ENCODE results near the gene GPR87.

The GPR87 gene

GRCh38 chr3:151316267-151316991 lies at the start of gene GPR87:
TSS of gene GPR87 (minus strand) at chr3:151316820. CDS start at chr3:151300100, 16,720 bp downstream.
- DNase-seq: no peak

- no peak for DNase-seq
These were observed 46.1 kb upstream of the GPR87 start for GRCh38 chr3:151362751-151363174.

DNA sequence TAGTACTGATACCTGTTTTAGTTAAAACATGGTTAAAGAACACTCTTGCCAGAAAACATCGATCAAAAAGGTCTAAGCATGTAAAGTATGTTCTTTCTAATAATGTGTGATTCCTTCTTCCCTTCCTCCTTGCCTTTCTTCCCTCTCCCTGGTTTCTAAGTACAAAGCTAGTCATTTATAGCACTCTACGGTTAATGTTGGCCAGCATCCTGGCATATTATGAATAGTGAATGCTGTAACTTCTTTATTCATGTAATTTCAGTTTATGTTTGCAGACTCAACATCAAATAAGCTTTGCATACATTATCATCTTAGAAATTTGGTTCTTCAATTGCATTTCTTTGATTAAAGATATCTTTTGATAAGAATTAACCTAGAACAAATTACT lies 40.8 kb upstream of the GPR87 start:
- no peak for DNase-seq

GRCh38 chr3:151356794-151357462 lies 40.3 kb upstream of the GPR87 start:
- no peak for DNase-seq

- no peak for DNase-seq
These were observed 35.0 kb upstream of the GPR87 start for GRCh38 chr3:151351648-151352047.

GRCh38 chr3:151351219-151351618 lies 34.6 kb upstream of the GPR87 start:
- no peak for DNase-seq

GRCh38 chr3:151350656-151351055 lies 34.0 kb upstream of the GPR87 start:
- no peak for DNase-seq

DNA sequence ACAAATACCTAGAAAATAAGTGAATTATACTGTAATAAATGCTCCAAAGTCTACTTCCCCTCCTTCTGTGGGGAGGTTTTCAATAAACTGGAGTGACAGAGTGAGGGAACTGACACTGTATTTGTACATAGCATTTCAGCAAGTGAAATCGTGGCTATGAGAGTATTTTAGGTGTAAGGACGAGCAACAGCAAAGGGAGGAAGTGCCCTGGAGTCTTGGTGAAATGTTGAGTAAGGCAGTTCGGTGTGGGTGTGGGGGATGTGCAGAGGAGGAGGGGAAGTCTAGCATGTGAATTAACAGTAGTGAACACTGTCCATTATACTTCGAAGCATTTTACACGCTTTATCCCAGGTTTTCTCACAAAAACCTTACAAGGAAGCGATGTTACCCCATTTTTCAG lies 30.8 kb upstream of the GPR87 start:
- no peak for DNase-seq

- no peak for DNase-seq
These were observed 29.7 kb upstream of the GPR87 start for GRCh38 chr3:151346292-151346691.

GRCh38 chr3:151345859-151346258 lies 29.2 kb upstream of the GPR87 start:
- DNase-seq: no peak

DNA sequence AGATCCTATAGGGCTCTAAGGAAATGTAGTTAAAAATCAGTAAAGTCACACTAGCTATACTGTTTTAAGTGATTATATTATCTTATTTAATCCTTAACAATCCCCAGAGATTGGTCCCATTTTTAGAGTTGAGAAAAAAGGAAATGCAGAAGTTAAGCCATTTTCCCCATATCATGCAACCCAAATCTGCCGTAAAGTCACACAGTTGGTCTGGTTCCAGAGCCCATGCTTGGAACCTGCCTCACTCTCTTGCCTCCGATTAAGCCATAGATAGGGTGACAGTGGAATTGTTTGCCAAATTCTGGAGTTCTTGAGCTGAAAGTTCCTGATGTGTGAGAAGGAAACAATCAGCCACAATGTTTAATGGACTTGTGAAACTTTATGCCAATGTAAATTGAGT lies 15.1 kb upstream of the GPR87 start:
- no peak for DNase-seq

DNA sequence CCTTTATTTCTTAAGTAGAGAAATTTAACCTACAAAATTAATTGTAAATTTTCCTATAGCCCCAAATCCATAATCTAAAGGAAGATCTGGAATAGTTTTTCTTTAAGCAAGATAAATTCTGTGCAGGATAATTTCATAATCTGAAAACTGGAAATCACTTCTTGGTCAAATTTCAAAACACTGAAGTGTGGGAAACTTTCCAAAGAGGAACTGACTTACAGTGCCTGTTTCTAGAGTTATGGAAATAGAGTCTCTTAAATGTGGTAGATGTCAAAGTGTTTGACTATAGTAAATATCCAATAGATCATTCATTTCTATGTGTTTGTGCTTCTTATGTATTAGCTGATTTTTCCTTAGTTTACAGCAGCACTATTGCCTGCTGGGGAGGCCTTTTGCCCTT lies 14.3 kb upstream of the GPR87 start:
- no peak for DNase-seq

- no peak for DNase-seq
These were observed 13.8 kb upstream of the GPR87 start for GRCh38 chr3:151330379-151330778.

- no peak for DNase-seq
These were observed 12.7 kb upstream of the GPR87 start, which contains the start of gene P2RY13 for GRCh38 chr3:151329363-151329762. TSS of gene P2RY13 (minus strand) at chr3:151329549. CDS start at chr3:151329528, 21 bp downstream.

DNA sequence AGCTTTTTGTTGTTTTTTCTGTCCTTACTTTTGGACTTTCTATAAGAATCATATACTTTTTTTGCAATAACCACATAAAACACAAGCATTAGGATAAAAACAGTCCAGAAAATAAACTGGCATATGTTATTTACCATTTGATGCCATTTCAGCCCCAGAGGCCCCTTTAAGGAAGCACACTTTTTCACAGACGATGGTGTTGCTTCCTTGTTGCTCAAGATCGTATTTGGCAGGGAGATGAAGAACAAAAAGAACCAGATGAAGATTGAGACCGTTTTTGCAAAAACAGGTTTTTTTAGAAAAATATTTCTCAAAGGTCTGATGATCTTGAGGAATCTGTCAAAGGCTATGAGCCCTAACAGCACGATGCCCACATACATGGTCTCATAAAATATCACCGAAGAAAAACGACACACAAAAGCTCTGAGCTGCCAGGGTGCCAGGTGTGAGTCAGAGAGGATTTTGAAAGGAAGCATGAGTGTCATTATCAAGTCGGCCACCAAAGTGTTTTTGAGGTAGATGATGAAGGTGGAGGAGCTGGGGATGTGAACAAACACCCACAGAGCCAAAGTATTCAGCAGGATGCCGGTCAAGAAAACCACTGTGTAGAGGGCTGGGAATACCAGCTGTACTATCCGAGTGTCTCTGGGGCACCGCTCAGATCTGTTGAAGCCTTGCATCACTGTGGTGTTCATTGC lies 11.8 kb upstream of the GPR87 start:
- DNase-seq: no peak

DNA sequence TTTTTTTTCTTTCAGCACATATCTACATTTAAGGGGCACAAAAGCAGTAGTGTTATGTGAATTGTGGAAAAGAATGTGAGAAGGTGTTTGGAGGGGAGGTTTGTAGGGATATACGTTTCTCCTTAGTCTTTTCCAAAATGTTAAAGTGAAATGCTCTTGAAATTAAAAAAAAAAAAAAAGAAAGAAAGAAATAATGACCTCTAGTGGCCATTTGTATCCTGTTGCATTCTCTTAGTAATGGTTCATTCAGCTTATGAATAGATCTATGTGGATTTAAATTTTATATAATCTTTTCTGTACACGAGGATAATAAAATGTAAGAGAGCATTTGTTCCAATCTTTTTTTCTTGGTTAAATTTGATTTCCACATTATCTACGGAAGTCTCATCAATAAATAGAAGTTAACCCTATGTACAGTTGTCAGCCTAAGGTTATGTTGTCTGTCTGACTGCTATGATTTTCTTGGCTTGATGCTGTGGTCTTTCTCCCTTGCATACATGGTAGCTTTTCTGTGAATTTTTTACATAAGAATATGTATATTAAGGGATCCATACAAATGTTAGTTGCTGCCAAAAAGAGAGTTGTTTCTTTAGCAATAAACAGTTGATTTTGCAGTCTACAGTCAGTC lies 11.1 kb upstream of the GPR87 start:
- DNase-seq: peak; percentile 35

- no peak for DNase-seq
These were observed 5.9 kb upstream of the GPR87 start for GRCh38 chr3:151322511-151322910.

DNA sequence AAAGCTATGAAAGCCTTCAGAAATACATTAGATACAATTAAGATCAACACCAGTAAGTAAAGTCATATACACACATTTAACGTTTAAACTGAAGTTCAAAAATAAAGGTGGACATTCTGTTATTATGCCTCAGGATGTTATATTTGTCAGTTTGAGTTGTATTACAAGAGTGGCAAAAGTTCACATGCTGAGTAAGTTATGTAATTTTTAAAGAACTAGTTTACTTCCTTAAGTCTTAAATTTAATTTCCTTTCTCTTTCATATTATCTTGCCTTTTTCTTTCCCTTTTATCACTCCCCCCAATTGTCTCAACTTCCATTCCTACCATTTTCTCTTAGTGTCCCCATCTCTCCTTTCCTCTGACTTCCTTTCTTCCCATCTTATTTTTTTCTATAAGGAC lies 4.9 kb upstream of the GPR87 start:
- DNase-seq: no peak

DNA sequence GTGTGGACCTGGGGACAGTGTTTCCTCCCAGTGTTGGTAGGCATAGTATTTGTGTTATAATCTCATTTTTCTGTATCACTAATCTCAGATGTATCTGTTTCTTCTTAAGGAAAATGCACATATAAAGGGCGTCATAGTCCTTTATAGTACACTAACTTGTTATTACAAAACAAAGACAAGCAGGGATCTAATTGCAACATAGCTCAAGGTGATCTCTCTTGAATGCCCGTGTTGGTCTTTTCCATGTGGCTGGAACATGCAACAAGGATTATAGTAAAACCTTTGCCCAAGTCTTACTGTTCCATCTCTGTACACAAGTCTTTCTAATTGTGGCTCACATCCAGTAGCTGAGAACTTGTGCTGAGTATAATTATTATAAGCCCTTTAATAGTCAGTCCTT lies 3.5 kb upstream of the GPR87 start:
- DNase-seq: no peak

GRCh38 chr3:151319628-151320027 lies 3.0 kb upstream of the GPR87 start:
- DNase-seq: no peak

DNA sequence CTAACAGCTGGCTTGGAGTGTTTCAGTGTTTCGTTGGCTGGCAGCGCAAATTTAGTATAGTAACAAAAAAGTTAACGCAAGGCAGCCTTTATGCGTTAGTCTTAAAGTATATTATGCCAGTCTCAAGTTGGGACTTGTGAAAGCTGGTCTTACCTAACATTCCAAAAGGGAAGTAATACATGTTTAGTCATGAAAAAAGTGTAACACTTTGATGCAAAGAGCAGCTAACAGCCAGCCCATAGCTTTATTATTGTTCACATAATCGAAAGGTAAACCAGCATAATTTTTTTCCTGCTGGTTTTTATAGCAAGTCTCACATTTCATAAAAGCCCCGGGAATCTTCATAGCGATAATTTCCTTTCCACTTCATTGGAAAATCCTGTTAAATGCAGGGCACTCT lies 2.4 kb upstream of the GPR87 start:
- no peak for DNase-seq

GRCh38 chr3:151318313-151318712 lies 1.7 kb upstream of the GPR87 start:
- no peak for DNase-seq

DNA sequence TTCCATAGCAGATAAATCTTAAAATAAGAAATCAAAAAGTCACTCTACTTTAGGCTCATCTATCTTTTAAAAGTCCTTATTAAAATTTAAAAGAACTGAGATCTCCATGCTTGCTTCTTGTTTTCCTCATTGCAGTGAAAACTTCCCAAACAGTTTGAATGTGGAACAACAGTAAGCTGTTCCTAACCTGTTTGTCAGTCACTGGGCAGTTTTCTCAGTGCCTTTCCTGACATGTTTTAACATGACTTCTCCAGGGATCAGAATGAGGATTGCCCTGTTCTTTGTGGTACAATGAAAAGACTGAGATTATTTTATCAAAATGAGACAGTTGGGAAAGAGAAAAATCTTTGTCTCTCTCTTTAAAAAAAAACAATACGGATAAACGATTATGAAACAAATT lies 774 bp downstream of the GPR87 start:
- DNase-seq: no peak

DNA sequence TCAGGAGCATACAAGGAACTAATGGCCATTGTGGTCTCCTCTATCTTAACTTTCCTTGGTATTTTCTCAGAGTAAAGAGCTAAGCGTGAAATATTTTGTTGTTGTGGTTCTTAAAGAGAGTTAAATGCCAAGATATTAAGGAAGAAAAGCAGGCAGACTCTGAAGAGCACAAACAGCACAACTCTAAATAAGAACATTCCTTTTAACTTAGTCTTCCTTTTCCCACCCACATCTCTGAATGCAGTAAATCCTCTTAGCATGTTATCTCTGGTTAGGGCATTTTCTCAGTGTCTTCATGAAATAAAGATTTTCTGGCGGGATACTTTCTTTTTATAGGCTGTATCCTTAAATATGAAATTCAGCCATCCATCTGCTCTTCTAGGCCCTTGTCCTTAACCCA lies 1.5 kb downstream of the GPR87 start:
- DNase-seq: no peak

Measured in COR-L47 (cell line).